HepG2 (cell line): ENCODE measurements around the gene RPL36AL. TPM values are rescaled to one million over a fixed set of nuclear protein-coding genes. Genes with fewer than 3 reads are reported as not detected.
A peak's percentile ranks its signal among the peaks of the same experiment; 100 is the strongest.

Experiments used
- ATF7-NPFF ChIP-seq: sonication (generic); formaldehyde crosslinking; IDR thresholded peaks from 2 replicates; pipeline ENCODE4 v1.8.1; 2023; ENCODE audit warnings: mild to moderate bottlenecking, low read depth, missing genetic modification reagents, moderate library complexity
- CEBPG ChIP-seq: IDR thresholded peaks from 2 replicates; pipeline ENCODE4 v1.6.1; 2016
- FOXO4 ChIP-seq: sonication (generic); formaldehyde crosslinking; conservative IDR thresholded peaks from 2 replicates; pipeline ENCODE4 v1.8.1; 2023; ENCODE audit warnings: missing genetic modification reagents
- GATAD1 ChIP-seq: IDR thresholded peaks from 2 replicates; pipeline ENCODE4 v1.6.1; 2016; ENCODE audit warnings: missing genetic modification reagents, missing compliant biosample characterization
- HNRNPUL1 ChIP-seq: fragments of 200-400 bp; formaldehyde crosslinking; IDR thresholded peaks from 2 replicates; pipeline ENCODE4 v1.6.1; 2017; ENCODE audit warnings: low read depth, mild to moderate bottlenecking, low read length, moderate library complexity
- KLF11 ChIP-seq: IDR thresholded peaks from 2 replicates; pipeline ENCODE4 v1.6.1; 2016; ENCODE audit warnings: missing compliant biosample characterization
- MXD4 ChIP-seq: IDR thresholded peaks from 2 replicates; pipeline ENCODE4 v1.6.1; 2016; ENCODE audit warnings: mild to moderate bottlenecking, missing biosample characterization, missing genetic modification reagents
- NFIB ChIP-seq: sonication (generic); formaldehyde crosslinking; IDR thresholded peaks from 2 replicates; pipeline ENCODE4 v1.9.0; 2021; ENCODE audit warnings: missing genetic modification reagents, mild to moderate bottlenecking, borderline replicate concordance
- POGZ ChIP-seq: sonication (generic); formaldehyde crosslinking; IDR thresholded peaks from 2 replicates; pipeline ENCODE4 v1.4.0; 2020; ENCODE audit warnings: mild to moderate bottlenecking, missing genetic modification reagents
- REL ChIP-seq: sonication (generic); formaldehyde crosslinking; conservative IDR thresholded peaks from 2 replicates; pipeline ENCODE4 v1.8.0; 2022; ENCODE audit warnings: mild to moderate bottlenecking, missing genetic modification reagents, moderate library complexity
- SETDB1 ChIP-seq: sonication (generic); formaldehyde crosslinking; IDR thresholded peaks from 2 replicates; pipeline ENCODE4 v1.5.1; 2020; ENCODE audit warnings: missing genetic modification reagents, mild to moderate bottlenecking, borderline replicate concordance
- TBL1XR1 ChIP-seq: fragments of 150-350 bp; IDR thresholded peaks from 2 replicates; pipeline ENCODE4 v1.6.1; 2014; ENCODE audit warnings: borderline replicate concordance, low read length; ENCODE audit not compliant: partially characterized antibody
- TFDP2 ChIP-seq: sonication (generic); formaldehyde crosslinking; IDR thresholded peaks from 2 replicates; pipeline ENCODE4 v1.4.0; 2020; ENCODE audit warnings: missing genetic modification reagents
- ZBTB4 ChIP-seq: sonication (generic); formaldehyde crosslinking; IDR thresholded peaks from 2 replicates; pipeline ENCODE4 v1.4.0; 2020; ENCODE audit warnings: missing genetic modification reagents, mild to moderate bottlenecking, borderline replicate concordance
- ZBTB42 ChIP-seq: sonication (generic); formaldehyde crosslinking; IDR thresholded peaks from 2 replicates; pipeline ENCODE4 v1.5.0; 2020; ENCODE audit warnings: mild to moderate bottlenecking, missing genetic modification reagents
- ZC3H13 ChIP-seq: sonication (generic); formaldehyde crosslinking; IDR thresholded peaks from 2 replicates; pipeline ENCODE4 v1.8.1; 2023; ENCODE audit warnings: mild to moderate bottlenecking, missing genetic modification reagents, moderate library complexity
- ZNF12 ChIP-seq: sonication (generic); formaldehyde crosslinking; IDR thresholded peaks from 2 replicates; pipeline ENCODE4 v1.5.0; 2020; ENCODE audit warnings: missing genetic modification reagents
- ZNF121 ChIP-seq: sonication (generic); formaldehyde crosslinking; IDR thresholded peaks from 2 replicates; pipeline ENCODE4 v1.5.0; 2020; ENCODE audit warnings: mild to moderate bottlenecking, missing genetic modification reagents
- ZNF253 ChIP-seq: sonication (generic); formaldehyde crosslinking; IDR thresholded peaks from 2 replicates; pipeline ENCODE4 v1.8.0; 2022; ENCODE audit warnings: mild to moderate bottlenecking, missing genetic modification reagents, borderline replicate concordance
- ZNF292 ChIP-seq: sonication (generic); formaldehyde crosslinking; IDR thresholded peaks from 2 replicates; pipeline ENCODE4 v1.8.1; 2022; ENCODE audit warnings: mild to moderate bottlenecking, low read depth, missing genetic modification reagents, borderline replicate concordance
- ZNF431 ChIP-seq: sonication (generic); formaldehyde crosslinking; IDR thresholded peaks from 2 replicates; pipeline ENCODE4 v1.9.0; 2022; ENCODE audit warnings: missing genetic modification reagents, low read depth, mild to moderate bottlenecking, borderline replicate concordance
- ZNF510 ChIP-seq: sonication (generic); formaldehyde crosslinking; IDR thresholded peaks from 2 replicates; pipeline ENCODE4 v1.4.0; 2020; ENCODE audit warnings: low read depth, mild to moderate bottlenecking, missing genetic modification reagents
- ZNF766 ChIP-seq: sonication (generic); formaldehyde crosslinking; IDR thresholded peaks from 2 replicates; pipeline ENCODE4 v1.5.0; 2020; ENCODE audit warnings: missing genetic modification reagents, borderline replicate concordance
- ZNF777 ChIP-seq: sonication (generic); formaldehyde crosslinking; IDR thresholded peaks from 2 replicates; pipeline ENCODE4 v1.4.0; 2020; ENCODE audit warnings: missing genetic modification reagents
- ZNF878 ChIP-seq: sonication (generic); formaldehyde crosslinking; IDR thresholded peaks from 2 replicates; pipeline ENCODE4 v1.8.1; 2023; ENCODE audit warnings: mild to moderate bottlenecking, missing genetic modification reagents, moderate library complexity
- ZNF891 ChIP-seq: sonication (generic); formaldehyde crosslinking; IDR thresholded peaks from 2 replicates; pipeline ENCODE4 v1.5.0; 2020; ENCODE audit warnings: mild to moderate bottlenecking, missing genetic modification reagents
- polyA plus RNA-seq, 8 experiments: library from polyadenylated mRNA; depleted of rRNA in 3 of 8; stranded (reverse) in 7 of 8; unstranded in 1 of 8; fragments of >200 nt; fragmentation: Illumina TruSeq in 4 of 8; extraction: Trizol in 4 of 8; gene quantifications; 2 replicates each; pipeline versions ENCODE4 v1.2.1 to v1.2.3, GENCODE V29; 2011 to 2016; ENCODE audit warnings: low read depth in 4 of 8, missing spikeins in 1 of 8, mixed read lengths in 1 of 8; ENCODE audit not compliant: insufficient read depth in 1 of 8
- total RNA-seq, 5 experiments: library from RNA; depleted of rRNA; stranded (reverse); fragments of >200 nt; fragmentation: Illumina TruSeq; extraction: Trizol; gene quantifications; 2 replicates each; pipeline ENCODE4 v1.2.3, GENCODE V29; 2016; ENCODE audit warnings: low read depth in 1 of 5

The RPL36AL gene
- total and polyA plus RNA-seq, 2 of the 13 experiments (the other 11 are each of a cell fraction or from before 2014, with no cell fraction given): 90.0 to 294 TPM

GRCh38 chr14:49586673-49587460 lies 33.6 kb downstream of the RPL36AL start (continued):
- TF ChIP-seq FOXO4 (CRISPR knock-in tag) (no peak), ZNF766 (CRISPR knock-in tag) (0 out of 2 replicates have a peak, but pooled peaks have one; percentile 61), ZNF12 (CRISPR knock-in tag) (no peak), POGZ (CRISPR knock-in tag) (peak; percentile 55; the same call in 1 of the 2 replicates), TFDP2 (CRISPR knock-in tag) (no peak), TBL1XR1 (no peak), ZBTB42 (no peak), CEBPG (CRISPR knock-in tag) (no peak), ZNF891 (CRISPR knock-in tag) (no peak), MXD4 (CRISPR knock-in tag) (no peak), ZBTB4 (no peak), ZNF431 (no peak), ATF7-NPFF (CRISPR knock-in tag) (no peak), KLF11 (no peak), HNRNPUL1 (no peak), ZNF253 (CRISPR knock-in tag) (no peak), ZNF777 (0 out of 2 replicates have a peak, but pooled peaks have one; percentile 31), SETDB1 (CRISPR knock-in tag) (no peak), ZC3H13 (CRISPR knock-in tag) (no peak), ZNF121 (peak; percentile 98), ZNF878 (CRISPR knock-in tag) (peak; percentile 31; the same call in 1 of the 2 replicates), GATAD1 (no peak), REL (CRISPR knock-in tag) (no peak), ZNF292 (CRISPR knock-in tag) (no peak), ZNF510 (CRISPR knock-in tag) (no peak), NFIB (CRISPR knock-in tag) (no peak)
